NOMO-1 (cell line): Measurements from ENCODE around the gene RGS7.
"Not testable (repeated sequence)": the region's sequence is repeated elsewhere in the genome, so short reads cannot be mapped to it uniquely, and the experiment has no call there.

ENCODE experiments used
- DNase-seq, 2 experiments: peaks; one replicate each; lab custom pipeline; 2025; ENCODE audit not compliant: unreplicated experiment in 2 of 2; lab: John Stamatoyannopoulos, UW

RGS7 gene

DNA sequence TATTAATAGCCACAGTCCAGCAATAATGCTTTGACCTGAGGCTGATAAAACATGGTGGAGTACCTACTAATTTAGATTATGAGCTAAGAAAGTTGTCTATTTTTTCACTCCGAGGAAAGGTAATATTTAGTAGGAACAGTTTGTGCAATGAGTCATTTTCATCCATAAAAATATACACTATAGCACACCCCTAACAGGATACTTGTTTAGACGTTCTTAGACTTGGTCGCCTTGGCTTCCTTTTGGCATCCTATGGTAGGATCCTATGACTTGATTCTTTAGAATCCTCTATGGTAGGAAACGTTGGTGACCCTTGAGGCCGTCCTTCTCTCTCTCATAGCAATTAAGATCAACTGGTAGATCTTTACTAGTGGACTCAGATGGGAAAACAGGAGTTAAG, 81.8 kb downstream of the RGS7 start:
- no peak for DNase-seq

DNA sequence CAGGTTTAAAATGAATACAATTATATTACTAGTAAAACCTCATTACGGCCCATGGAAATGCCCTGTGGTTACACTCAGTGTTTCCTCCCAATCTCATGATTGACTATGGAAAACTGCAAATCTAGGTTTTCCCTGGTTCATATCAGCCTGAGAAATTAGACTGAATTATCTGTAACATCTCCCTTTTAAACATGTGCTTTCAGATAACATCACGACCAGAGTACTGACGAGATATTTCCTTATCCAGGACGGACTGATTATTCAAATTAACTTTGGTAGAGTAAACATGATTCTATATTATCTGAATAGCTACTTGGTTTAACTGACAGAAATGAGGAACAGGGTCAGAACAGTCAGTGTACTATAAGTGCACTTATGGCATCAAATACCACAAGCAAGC, 82.3 kb downstream of the RGS7 start:
- DNase-seq = no peak

DNA sequence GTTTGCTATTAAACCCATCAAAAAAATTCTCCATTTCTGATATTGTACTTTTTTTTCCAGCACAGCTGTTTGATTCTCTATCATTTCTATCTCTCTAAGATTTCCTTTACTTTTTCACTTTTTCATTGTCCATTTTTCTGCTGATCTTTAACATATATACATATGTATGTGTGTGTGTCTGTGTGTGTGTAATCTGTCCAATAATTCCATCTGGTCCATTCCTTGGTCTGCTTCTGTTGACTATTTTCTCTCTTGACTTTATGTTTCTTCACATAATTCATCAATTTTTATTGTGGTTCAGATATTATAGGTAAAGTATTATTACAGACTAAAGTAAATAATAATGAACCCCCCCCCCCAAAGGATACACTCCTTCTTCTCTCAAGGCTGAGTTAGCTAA, 84.2 kb downstream of the RGS7 start:
- no peak for DNase-seq

- no peak for DNase-seq
These were observed 85.6 kb downstream of the RGS7 start for GRCh38 chr1:241271427-241271826.

GRCh38 chr1:241270016-241270415, 87.0 kb downstream of the RGS7 start:
- DNase-seq = no peak

- DNase-seq = no peak
These were observed 87.9 kb downstream of the RGS7 start for GRCh38 chr1:241269116-241269515.

- DNase-seq = no peak
These were observed 90.9 kb downstream of the RGS7 start for GRCh38 chr1:241266121-241266520.

- no peak for DNase-seq
These were observed 91.6 kb downstream of the RGS7 start for GRCh38 chr1:241265428-241265827.

GRCh38 chr1:241263346-241263745, 93.7 kb downstream of the RGS7 start:
- DNase-seq = no peak

GRCh38 chr1:241253471-241253870, 103.5 kb downstream of the RGS7 start:
- no peak for DNase-seq

GRCh38 chr1:241250465-241250864, 106.5 kb downstream of the RGS7 start:
- no peak for DNase-seq

- no peak for DNase-seq
These were observed 116.9 kb downstream of the RGS7 start for GRCh38 chr1:241240069-241240468.

GRCh38 chr1:241237873-241238272, 119.1 kb downstream of the RGS7 start:
- no peak for DNase-seq

DNA sequence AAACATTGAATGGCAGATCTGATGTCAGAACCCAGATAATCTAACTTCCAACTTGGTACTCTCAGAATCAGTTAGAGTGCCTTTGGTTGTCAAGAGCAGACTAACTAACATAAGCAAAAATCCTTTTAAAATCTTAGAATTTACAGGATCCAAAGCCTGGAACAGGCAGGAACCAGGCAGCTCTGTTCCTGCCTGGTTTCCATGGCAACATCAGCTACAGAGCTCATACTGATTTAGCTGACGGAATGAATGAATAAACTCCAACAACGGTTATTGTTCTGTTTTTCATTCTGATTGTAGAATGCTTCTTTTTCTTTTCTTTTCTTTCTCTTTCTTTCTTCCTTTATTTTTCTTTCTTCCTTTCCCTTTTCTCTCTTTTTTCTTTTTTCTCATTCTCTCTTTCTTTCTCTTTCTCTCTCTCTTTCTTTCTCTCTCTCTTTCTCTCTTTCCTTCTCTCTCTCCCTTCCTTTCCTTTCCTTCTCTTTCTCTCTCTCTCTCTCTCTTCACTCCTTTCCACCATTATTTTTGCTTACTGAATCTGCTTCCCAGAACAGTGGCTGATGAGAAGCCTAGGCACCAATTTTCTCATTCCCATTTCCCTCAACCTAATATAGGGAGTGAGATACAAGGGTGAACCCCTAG, 121.6 kb downstream of the RGS7 start:
- DNase-seq = no peak

DNA sequence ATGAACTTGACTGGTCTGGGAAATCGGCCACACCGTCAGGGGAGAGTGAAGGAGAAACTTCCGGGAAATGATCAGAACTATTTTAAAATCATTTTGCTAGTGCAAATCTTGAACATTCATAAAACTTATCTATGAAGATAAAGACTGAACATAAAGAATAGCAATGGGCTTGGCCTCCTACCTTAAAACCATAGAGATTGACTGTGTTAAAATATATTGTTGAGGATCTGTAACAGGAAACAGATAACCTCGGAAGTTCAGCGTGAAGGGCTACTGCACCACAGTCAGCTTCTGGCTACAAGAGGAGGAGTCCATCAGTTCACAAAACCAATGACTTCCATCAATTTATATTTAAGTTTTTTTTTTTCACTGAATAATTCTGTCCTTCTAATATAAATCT, 127.3 kb downstream of the RGS7 start:
- no peak for DNase-seq

DNA sequence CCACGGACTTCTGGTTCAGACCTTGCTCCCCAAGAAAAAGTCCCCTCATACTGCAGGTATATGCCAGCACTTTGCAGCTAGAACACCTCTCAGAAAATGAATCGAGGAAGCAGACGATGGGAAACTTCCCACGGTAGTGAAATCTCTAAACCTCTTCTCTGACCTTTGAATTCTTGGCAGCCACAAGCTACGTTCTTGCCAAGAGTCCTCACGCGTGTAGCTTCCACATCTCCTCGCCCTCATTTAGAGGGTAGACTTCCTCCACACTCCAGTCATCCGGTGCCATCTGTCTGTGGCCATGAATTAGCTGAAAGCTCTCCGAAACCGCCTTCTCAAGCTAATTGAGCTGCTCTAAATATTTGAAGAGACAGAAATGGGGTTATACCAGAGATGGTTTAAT, 127.8 kb downstream of the RGS7 start:
- no peak for DNase-seq

- no peak for DNase-seq
These were observed 128.7 kb downstream of the RGS7 start for GRCh38 chr1:241228339-241228738.

DNA sequence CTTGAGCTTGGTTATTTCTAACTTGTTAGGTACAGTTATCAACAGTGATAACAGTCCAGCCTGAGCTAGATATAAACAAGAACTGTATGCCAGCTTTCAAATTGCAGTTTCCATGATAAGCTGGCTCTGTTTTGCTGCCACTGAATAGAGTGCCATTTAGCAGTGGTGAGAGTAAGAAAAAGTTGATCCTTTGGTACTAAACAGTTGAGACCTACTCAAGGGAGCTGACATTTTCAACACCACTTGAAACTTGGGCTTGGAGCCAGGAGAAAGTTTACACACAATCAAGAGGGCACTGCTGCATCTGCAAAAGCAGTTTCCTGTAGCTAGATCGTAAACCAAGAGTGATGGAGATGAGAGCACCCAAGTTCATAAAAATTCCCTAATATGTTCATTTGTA, 131.3 kb downstream of the RGS7 start:
- no peak for DNase-seq

DNA sequence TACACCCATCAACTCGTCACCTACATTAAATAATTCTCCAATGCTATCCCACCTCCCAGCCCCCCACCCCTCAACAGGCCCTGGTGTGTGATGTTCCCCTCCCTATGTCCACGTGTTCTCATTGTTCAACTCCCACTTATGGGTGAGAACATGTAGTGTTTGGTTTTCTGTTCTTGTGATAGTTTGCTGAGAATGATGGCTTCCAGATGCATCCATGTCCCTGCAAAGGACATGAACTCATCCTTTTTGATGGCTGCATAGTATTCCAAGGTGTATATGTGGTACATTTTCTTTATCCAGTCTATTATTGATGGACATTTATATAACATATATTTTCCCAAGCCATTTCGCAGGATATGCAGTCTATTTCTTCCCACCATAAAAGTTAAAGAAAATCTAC, 132.8 kb downstream of the RGS7 start:
- DNase-seq = not testable (repeated sequence)

DNA sequence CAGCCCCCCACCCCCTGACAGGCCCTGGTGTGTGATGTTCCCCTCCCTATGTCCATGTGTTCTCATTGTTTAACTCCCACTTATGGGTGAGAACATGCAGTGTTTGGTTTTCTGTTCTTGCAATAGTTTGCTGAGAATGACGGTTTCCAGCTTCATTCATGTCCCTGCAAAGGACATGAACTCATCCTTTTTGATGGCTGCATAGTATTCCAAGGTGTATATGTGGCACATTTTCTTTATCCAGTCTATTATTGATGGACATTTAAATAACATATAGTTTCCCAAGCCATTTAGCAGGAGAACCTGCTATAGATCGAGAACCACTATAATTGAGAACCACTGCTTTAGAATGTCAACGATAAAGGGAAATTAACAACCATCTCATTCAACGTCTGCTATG, 134.2 kb downstream of the RGS7 start:
- not testable (repeated sequence) for DNase-seq

GRCh38 chr1:241221319-241221718, 135.7 kb downstream of the RGS7 start:
- DNase-seq = no peak

- DNase-seq = not testable (repeated sequence)
These were observed 136.1 kb downstream of the RGS7 start for GRCh38 chr1:241220913-241221312.

DNA sequence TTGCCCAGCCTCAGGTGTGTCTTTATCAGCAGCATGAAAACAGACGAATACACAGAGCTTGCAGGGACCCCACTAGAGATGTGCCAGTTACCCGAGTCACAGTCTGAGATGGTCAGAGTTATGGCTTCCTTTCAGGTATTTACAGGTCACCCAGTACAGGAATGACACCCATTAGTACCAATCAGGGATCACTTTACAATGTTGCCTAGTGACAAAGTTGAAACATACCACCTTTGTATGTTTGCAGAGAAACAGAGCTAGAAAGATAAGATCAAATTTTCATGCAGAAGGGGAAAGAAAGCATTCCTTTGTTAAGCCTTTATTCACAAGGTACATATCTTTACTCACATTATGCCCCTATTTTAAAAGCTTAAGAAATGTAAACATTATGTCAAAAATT, 137.6 kb downstream of the RGS7 start:
- DNase-seq = no peak
